Measurements from ENCODE around the gene PODXL. TPM values are rescaled to one million over a fixed set of nuclear protein-coding genes. Genes with fewer than 3 reads are reported as not detected.

The PODXL gene
- total and polyA plus RNA-seq, 2 of the 8 experiments (the other 6 are each of a cell fraction or from before 2014, with no cell fraction given) = 638 to 925 TPM

DNA sequence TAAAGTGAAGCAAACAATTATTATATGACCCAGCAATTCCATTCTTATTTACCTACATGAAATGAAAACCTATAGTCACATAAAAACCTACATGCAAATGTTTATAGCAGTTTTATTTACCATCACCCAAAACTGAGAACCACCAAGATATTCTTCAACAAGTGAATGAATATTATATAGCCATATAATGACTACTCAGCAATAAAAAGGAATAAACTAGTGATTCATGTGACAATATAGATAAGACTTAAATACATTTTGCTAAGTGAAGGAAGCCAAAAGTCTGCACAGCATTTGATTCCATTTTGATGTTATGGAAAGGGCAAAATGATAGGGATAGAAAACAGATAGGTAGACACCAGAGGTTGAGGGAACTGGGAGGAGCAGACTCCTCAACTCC is 31.7 kb downstream of the PODXL start:
- Histone ChIP-seq H4K91ac (replicated peaks; ENCODE audit: insufficient read length, low read length) (no peak overlapping the region), H3K9me3 (ENCODE audit: insufficient read depth in 2 of 2, low read depth in 1 of 2, low read length in 1 of 2) (no peaks in the 10 kb centered on the region), H3K79me2 (ENCODE audit: control insufficient read depth in 1 of 2, insufficient read depth in 2 of 2, low read length in 2 of 2) (peaks cover 39 to 99% of the 10 kb centered on the region in 2 experiments; a peak in 3 of 4 replicates), H3K56ac (replicated peaks; ENCODE audit: insufficient read length, low read depth, low read length) (no peak overlapping the region), H2BK5ac (ENCODE audit: low read depth, low read length) (no peak overlapping the region), H3K18ac (ENCODE audit: extremely low read depth, low read length) (no peak overlapping the region), H3K4me1 (replicated peaks in 1 of 4; ENCODE audit: control insufficient read depth in 3 of 4, insufficient read depth in 4 of 4, low read length in 3 of 4) (peaks cover 8 to 34% (median 24%) of the 10 kb centered on the region in 4 experiments), H2BK15ac (ENCODE audit: low read length) (no peak overlapping the region), H2BK12ac (ENCODE audit: low read depth, low read length) (no peak overlapping the region), H2BK20ac (ENCODE audit: low read length) (no peak overlapping the region), H2AFZ (ENCODE audit: low read length) (no peak overlapping the region), H3K27ac (ENCODE audit: low read depth, low read length) (no peak overlapping the region), H2AK5ac (ENCODE audit: low read depth, low read length) (no peak overlapping the region), H3K36me3 (ENCODE audit: control insufficient read depth in 2 of 4, insufficient read depth in 4 of 4, low read length in 3 of 4) (peaks cover 0 to 47% (median 9%) of the 10 kb centered on the region in 4 experiments; a peak in 4 of 8 replicates), H4K20me1 (replicated peaks in 1 of 2; ENCODE audit: control insufficient read depth in 1 of 2, insufficient read depth in 2 of 2, low read length in 2 of 2) (peaks cover 39 to 57% of the 10 kb centered on the region in 2 experiments), H3K27me3 (replicated peaks in 1 of 4; ENCODE audit: control insufficient read depth in 3 of 4, extremely low read depth in 1 of 4, insufficient read depth in 3 of 4, low read length in 3 of 4) (no peaks in the 10 kb centered on the region), H3K4me2 (ENCODE audit: insufficient read depth in 1 of 2, low read depth in 2 of 2, low read length in 2 of 2) (no peak overlapping the region), H3K23ac (ENCODE audit: insufficient read length) (no peak overlapping the region), H4K8ac (ENCODE audit: extremely low read depth, insufficient read depth, low read length) (no peak overlapping the region), H3K79me1 (ENCODE audit: low read depth, low read length) (peaks cover 6% of the 10 kb centered on the region), H3K14ac (ENCODE audit: insufficient read length) (no peak overlapping the region), H3K4ac (replicated peaks; ENCODE audit: insufficient read length, low read depth, low read length) (no peak overlapping the region), H3K23me2 (ENCODE audit: low read depth, low read length) (no peaks in the 10 kb centered on the region), H3K9ac (replicated peaks in 1 of 4; ENCODE audit: extremely low read depth in 1 of 4, low read depth in 3 of 4, low read length in 3 of 4) (no peak overlapping the region), H2BK120ac (replicated peaks; ENCODE audit: low read depth, low read length) (no peak overlapping the region), H4K5ac (ENCODE audit: insufficient read length, low read depth, low read length) (no peak overlapping the region), H3K4me3 (ENCODE audit: extremely low read depth in 1 of 4, insufficient read depth in 2 of 4, low read depth in 3 of 4, low read length in 4 of 4) (peak overlapping the region in 1 of 4 experiments; percentile 12; a peak in 1 of 8 replicates)
- ChIA-PET POLR2A (ENCODE audit: partially characterized antibody) (interaction anchor here (2.1 kb wide), 1 partner anchor 14 kb away, joined by 8 read pairs; no protein-coding TSS in a partner anchor), CTCF (ENCODE audit: partially characterized antibody) (interaction anchor here (0.6 to 5.2 kb wide), 6 partner anchors 10 to 717 kb away, joined by 3 to 47 read pairs (median 4); no protein-coding TSS in a partner anchor)
- FAIRE-seq (no peak), DNase-seq (ENCODE audit: low read depth in 1 of 2, low spot score in 2 of 2) (no peak)
- TF ChIP-seq RXRA (IDR thresholded peaks at IDR 0.05; ENCODE audit: insufficient read depth, low read depth, low read length) = no peak
- peak; percentile 16; the same call in 1 of the 2 replicates for TF ChIP-seq MAFK (IDR thresholded peaks at IDR 0.05; ENCODE audit: low read depth, low read length)

Measured in H1 (cell line).